Activated T-cell treated with anti-CD3 and anti-CD28 coated beads, Interleukin-2, amount 50 U/mL, for 4 hours (primary cell): Measurements from ENCODE around the gene NFATC2. TPM values are rescaled to one million over a fixed set of nuclear protein-coding genes. Genes with fewer than 3 reads are reported as not detected.

ENCODE experiments used
- ATAC-seq, 2 donors: fragments of 200-7000 bp; cut with Tn5 transposase; one replicate each; pipeline ENCODE4 v1.10.0; 2021
- DNase-seq: peaks from one replicate; pipeline ENCODE4 v3.0.0-alpha.2; 2020
- H3K27me3 Mint-ChIP-seq: one replicate; pipeline ENCODE4 v1.8.0; 2021; ENCODE audit warnings: low read depth, mixed read lengths
- H3K36me3 Mint-ChIP-seq: one replicate; pipeline ENCODE4 v1.8.0; 2022; ENCODE audit warnings: mixed read lengths; ENCODE audit not compliant: insufficient read depth
- H3K4me1 Mint-ChIP-seq: one replicate; pipeline ENCODE4 v1.8.0; 2021; ENCODE audit warnings: low read depth, mixed read lengths
- H3K4me3 Mint-ChIP-seq: one replicate; pipeline ENCODE4 v1.8.0; 2021; ENCODE audit warnings: mild to moderate bottlenecking, moderate library complexity, mixed read lengths
- H3K9me3 Mint-ChIP-seq: one replicate; pipeline ENCODE4 v1.8.0; 2021; ENCODE audit warnings: mixed read lengths
- total RNA-seq, 3 donors: library from RNA; stranded (reverse); gene quantifications; one replicate each; pipeline ENCODE4 v1.2.1, GENCODE V29; 2021

NFATC2 gene
- total RNA-seq, 3 donors from 2014 or later: 48.3 to 51.4 (median 48.9) TPM

DNA sequence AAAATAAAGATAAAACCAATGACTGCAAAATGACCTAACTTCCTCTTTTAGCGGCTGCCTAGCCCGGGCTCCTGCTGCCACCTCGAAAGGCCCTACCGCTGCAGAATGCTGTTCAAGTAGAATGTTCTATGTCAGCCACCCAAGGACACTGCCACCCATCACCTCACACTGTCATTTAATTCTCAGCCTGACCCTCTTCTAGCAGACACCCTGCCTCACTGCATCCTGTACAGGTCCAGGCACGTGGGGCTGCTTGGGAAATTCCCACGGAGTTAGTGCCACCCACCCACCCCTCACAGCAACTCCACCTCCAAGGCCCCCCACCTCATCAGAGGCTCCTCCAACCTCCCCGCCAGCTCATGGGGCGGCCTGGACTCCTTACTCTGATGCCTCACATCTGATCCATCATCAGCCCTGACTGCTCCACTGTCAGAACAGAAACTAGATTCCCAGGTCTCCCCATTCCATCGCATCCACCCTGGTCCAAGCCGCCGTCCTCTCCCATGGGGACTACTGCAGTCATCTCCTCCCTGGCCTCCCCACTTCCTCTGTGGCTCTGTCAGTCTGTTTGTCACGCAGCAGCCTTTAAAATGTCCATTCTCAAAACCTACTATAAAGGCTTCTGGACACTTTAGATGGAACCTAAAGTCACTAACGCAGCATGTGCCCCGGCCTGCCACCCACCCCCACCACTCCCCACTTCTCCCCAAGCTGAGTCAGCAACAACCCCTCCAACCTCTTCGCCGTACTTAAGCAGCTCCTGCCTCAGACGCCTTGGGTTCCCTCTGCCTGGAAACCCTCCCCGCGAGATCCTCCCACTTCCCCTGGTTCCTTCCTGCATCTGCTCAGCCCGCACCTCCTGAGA, 17.0 kb downstream of the NFATC2 start:
- peak; percentile 52 for DNase-seq

DNA sequence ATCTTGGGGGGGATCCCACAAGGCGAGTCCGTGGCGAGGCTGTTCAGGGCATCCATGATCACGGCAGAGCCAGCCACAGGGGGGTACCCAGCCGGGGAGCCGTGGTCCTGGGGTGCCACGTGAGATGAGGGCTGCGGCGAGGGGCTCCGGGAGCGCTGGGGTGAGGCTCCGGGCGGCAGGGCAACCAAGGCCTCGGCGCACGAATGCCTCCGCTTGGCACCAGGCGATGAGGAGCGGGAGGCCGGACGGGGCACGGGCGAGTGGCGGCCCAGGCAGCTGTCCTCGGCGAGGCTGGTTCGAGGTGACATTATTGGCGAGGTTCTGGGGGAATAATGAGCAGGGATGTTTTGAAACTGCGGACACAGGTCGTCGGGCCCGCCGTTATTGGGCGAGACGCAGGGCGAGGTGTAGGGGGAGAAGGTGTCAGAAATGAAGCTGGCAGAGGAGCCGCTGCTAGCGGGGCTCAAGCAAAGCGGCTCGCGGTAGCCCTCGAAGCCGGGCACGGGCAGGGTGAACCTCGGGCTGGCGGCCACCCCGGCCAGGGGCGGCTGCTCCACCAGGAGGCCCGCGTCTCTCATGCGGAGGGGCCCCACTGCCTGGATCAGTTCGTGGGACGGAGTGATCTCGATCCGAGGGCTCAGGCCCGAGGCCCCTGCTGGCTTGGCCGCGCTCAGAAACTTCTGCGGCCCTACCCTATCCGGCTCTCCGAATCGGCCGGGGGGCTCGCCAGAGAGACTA, 19.1 kb downstream of the NFATC2 start:
- peaks cover 64% of the 10 kb centered on the region for H3K4me1 Mint-ChIP-seq
- DNase-seq: no peak
- no peaks in the 10 kb centered on the region for H3K27me3 Mint-ChIP-seq
- no peaks in the 10 kb centered on the region for H3K9me3 Mint-ChIP-seq
- no peak for ATAC-seq
- H3K4me3 Mint-ChIP-seq: no peak overlapping the region
- peaks cover 32% of the 10 kb centered on the region for H3K36me3 Mint-ChIP-seq

More for the DNA sequence above, 17.0 kb downstream of the NFATC2 start:
- Mint-ChIP-seq H3K4me1 (peaks cover 79% of the 10 kb centered on the region), H3K9me3 (no peaks in the 10 kb centered on the region), H3K27me3 (no peaks in the 10 kb centered on the region), H3K4me3 (peak overlapping the region; percentile 77), H3K36me3 (peaks cover 26% of the 10 kb centered on the region)
- ATAC-seq: peak; percentile 42 to 44

DNA sequence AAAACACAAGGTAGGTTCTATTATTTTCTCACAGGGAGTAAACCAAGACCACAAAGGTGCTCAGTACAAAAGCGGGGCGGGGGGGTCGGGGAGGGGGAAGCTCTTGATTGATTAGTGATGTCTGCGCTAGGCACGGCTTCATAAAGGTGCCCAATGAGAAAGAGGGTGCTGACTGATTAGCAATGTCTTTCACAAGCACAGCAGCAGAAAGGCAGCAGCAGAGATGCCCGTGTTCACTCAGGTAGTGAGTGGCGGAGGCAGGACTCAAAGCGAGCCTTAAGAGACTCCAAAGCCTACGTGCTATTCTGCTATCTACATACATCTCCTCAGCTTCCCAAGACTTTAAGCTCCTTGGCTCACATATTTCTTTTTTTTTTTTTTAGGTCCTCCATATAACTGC, 20.3 kb downstream of the NFATC2 start:
- ATAC-seq (no peak), DNase-seq (no peak)
- Mint-ChIP-seq H3K9me3 (no peaks in the 10 kb centered on the region), H3K4me1 (peaks cover 60% of the 10 kb centered on the region), H3K4me3 (no peak overlapping the region), H3K36me3 (peaks cover 36% of the 10 kb centered on the region), H3K27me3 (no peaks in the 10 kb centered on the region)

DNA sequence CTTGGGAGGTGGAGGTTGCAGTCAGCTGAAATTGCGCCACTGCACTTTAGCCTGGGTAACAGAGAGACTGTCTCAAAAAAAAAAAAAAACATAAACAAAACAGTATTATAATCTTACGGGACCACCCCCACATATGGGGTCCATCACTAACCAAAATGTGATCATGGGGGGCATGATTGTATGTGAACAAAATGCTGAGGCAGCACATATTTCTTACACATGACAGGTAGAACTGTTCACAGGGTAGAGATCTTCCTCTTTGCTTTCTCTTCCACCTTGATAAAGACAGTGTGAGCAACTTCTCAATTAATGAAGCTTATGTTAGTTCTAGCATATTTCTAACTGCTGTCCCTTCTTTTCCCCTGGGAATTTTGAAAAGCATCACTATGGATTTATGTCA, 24.7 kb downstream of the NFATC2 start:
- Mint-ChIP-seq H3K9me3 (no peaks in the 10 kb centered on the region), H3K27me3 (no peaks in the 10 kb centered on the region), H3K36me3 (peaks cover 58% of the 10 kb centered on the region), H3K4me1 (peaks cover 65% of the 10 kb centered on the region), H3K4me3 (no peak overlapping the region)
- DNase-seq (no peak), ATAC-seq (no peak)

DNA sequence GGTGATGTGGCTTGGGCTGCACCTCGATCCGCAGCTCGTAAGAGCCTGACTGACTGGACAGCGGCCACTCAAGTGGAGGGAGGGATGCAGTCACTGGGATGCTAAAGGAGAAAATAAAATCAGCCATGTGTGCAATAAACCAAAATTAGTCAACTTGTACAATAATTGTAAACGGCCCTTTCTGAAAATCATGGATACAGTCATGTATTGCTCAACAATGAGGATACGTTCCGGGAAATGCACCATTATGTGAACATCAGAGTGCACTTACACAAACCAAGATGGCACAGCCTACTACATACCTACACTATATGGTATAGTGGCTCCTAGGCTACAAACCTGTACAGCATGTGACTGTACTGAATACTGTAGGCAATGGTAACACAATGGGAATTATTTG, 25.7 kb downstream of the NFATC2 start:
- H3K36me3 Mint-ChIP-seq: peaks cover 59% of the 10 kb centered on the region
- ATAC-seq: no peak
- H3K4me3 Mint-ChIP-seq: no peak overlapping the region
- H3K4me1 Mint-ChIP-seq: peaks cover 67% of the 10 kb centered on the region
- no peaks in the 10 kb centered on the region for H3K27me3 Mint-ChIP-seq
- no peaks in the 10 kb centered on the region for H3K9me3 Mint-ChIP-seq
- DNase-seq: no peak

DNA sequence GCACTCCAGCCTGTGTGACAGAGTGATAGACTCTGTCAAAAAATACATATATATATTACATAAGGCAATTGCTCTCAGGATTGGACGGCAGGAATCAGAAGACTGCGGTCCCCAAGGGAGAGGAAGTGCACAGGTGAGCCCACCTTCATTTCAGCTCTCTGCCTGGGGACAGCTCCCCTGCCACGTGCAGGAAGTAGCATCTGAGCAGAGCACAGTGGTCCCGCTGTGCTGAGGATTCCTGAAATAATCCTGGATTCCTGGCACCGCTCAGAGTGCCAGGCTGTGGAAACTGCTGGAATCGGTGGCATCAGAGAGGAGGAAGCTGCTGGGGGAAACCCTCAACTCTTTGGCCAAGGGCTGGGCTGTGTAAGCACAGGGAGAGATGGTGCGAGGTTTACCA, 27.7 kb downstream of the NFATC2 start:
- H3K36me3 Mint-ChIP-seq: peaks cover 63% of the 10 kb centered on the region
- DNase-seq (no peak), ATAC-seq (no peak)
- H3K9me3 Mint-ChIP-seq: no peaks in the 10 kb centered on the region
- H3K4me1 Mint-ChIP-seq: peaks cover 75% of the 10 kb centered on the region
- H3K27me3 Mint-ChIP-seq: no peaks in the 10 kb centered on the region
- no peak overlapping the region for H3K4me3 Mint-ChIP-seq

DNA sequence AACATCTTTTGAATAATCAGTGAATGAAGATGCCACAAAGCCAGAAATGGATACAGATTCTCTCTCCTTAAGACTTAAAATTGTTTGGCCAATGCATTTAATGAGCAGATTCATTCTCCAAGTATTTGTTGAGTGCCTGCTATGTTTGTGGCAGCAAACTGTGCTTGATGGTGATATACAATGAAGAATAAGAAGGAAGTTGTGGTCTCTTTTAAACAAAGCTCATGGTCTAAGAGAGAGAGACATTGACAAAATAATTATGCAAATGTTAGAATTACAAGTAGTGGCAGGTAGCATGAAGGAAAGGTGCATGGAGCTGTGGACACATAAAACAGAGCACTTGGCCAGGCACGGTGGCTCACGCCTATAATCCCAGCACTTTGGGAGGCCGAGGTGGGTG, 28.3 kb downstream of the NFATC2 start:
- no peaks in the 10 kb centered on the region for H3K9me3 Mint-ChIP-seq
- DNase-seq (no peak), ATAC-seq (no peak)
- H3K27me3 Mint-ChIP-seq: no peaks in the 10 kb centered on the region
- H3K4me1 Mint-ChIP-seq: peaks cover 80% of the 10 kb centered on the region
- H3K36me3 Mint-ChIP-seq: peaks cover 68% of the 10 kb centered on the region
- H3K4me3 Mint-ChIP-seq: no peak overlapping the region

DNA sequence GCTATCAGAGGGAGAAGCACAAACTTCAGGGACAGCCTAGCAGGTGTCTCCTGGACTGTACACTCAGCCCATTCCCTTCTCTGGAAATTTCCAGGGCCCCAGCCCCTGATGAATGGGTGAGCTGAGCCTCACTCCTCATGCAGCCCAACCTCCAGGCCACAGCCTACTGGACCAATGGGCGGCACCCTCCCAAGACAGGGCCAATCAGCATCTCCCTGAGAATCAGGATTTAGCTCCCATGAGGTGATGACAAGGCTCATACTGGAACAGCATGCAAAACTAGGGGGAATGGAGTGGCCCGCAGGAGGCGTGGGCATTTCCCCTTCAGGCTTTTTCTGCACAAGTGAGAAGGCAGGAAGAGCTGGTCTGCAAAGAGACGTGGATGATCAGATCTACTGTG, 29.0 kb downstream of the NFATC2 start:
- Mint-ChIP-seq H3K4me3 (no peak overlapping the region), H3K4me1 (peaks cover 87% of the 10 kb centered on the region), H3K9me3 (no peaks in the 10 kb centered on the region), H3K27me3 (no peaks in the 10 kb centered on the region), H3K36me3 (peaks cover 69% of the 10 kb centered on the region)
- ATAC-seq (no peak), DNase-seq (no peak)

DNA sequence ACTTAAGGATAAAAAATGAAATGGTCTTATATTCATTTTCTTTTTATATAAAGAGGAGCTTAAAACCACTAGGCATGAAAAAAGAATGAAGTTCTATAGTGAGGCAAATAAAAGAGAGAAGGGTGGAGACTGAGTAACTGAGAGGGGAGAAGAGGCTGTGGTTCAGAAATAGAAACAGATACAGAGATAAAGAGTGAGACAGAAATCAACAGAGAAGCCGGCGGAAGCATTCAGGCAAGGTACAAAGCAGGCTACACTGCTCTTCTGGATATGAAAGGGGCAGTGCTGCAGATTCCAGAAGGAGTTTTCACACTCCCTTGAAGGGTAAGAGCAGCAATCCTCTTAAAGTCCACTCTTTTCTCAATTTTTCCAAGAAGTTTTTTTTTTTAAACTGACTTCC, 29.9 kb downstream of the NFATC2 start:
- Mint-ChIP-seq H3K36me3 (peaks cover 64% of the 10 kb centered on the region), H3K9me3 (no peaks in the 10 kb centered on the region), H3K27me3 (no peaks in the 10 kb centered on the region)

DNA sequence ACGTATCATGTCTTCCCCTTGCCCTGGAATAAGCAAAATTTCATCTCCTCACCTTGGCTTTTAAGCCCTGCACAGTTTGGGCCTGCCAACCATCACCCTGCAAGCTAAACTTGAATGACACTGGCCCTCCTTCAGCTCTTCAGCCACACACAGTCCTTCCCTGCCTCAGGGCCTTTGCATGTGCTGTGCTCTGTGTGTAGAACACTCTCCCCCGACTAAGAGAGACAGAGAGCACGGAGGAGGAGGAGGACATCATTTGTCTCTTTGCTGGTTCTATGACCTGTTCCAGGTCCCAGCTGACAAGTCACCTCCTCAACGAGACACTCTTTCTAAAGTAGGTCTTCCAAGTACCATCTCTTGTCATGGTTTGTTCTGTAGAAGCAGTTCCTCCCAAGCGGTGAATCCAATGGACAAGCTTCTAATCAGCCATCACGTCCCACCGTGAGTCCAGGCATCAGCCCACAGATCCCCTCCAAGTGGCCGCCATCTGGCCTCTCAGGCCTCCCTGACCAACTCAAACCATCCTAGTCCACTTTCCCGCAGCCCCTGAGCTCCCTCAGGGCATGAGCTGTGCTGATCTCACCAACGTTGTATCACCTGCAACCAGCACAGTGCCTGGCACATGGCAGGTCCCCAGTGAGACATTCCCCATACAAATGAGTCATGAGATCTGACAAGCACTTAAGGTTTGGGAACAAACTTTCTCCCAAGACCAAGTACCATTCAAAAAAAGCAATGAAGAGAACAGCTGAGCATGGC, 30.5 kb downstream of the NFATC2 start:
- ATAC-seq: peak; percentile 76 to 81

More for the DNA sequence above, 29.9 kb downstream of the NFATC2 start:
- H3K4me1 Mint-ChIP-seq: peaks cover 86% of the 10 kb centered on the region
- DNase-seq (no peak), ATAC-seq (peak; percentile 93 to 94)
- H3K4me3 Mint-ChIP-seq: peak overlapping the region; percentile 14

DNA sequence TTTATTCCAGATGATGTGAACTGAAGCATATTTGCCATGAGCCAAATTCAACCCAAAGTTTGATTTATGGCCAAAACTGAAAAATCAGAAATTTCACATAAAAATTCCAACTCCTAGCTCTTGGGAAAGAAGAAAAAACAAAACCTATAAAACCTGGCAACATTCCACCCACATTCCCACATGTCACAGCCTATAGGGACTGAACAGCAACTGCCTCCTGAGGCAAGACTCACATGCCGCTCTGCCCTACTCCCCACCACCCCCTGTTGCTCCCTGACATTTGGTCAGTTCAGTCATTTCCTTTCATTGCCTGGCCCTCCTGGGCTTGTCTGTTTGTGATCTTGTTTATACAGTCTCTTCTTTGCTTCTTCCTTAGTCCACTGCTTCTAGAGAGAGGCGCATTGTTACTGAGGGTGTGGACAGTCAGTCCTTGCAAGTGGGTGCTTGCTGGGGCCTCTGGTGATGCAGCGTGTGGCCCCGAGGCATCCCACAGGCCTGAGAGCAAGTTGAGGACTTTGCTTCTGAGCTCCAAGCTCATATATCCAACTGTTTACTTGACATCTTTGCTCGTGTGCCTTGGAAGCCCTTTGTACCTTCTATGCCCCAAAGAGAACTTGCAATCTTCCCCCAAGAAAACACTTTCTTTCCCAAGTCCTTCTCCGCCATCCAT, 31.4 kb downstream of the NFATC2 start:
- H3K27me3 Mint-ChIP-seq: no peaks in the 10 kb centered on the region
- no peaks in the 10 kb centered on the region for H3K9me3 Mint-ChIP-seq
- ATAC-seq: no peak
- H3K4me3 Mint-ChIP-seq: no peak overlapping the region
- peaks cover 59% of the 10 kb centered on the region for H3K36me3 Mint-ChIP-seq
- no peak for DNase-seq
- peaks cover 81% of the 10 kb centered on the region for H3K4me1 Mint-ChIP-seq

More for the DNA sequence above, 30.5 kb downstream of the NFATC2 start:
- no peak for DNase-seq
- Mint-ChIP-seq H3K4me3 (peak overlapping the region; percentile 52), H3K9me3 (no peaks in the 10 kb centered on the region), H3K27me3 (no peaks in the 10 kb centered on the region), H3K4me1 (peaks cover 89% of the 10 kb centered on the region), H3K36me3 (peaks cover 66% of the 10 kb centered on the region)

DNA sequence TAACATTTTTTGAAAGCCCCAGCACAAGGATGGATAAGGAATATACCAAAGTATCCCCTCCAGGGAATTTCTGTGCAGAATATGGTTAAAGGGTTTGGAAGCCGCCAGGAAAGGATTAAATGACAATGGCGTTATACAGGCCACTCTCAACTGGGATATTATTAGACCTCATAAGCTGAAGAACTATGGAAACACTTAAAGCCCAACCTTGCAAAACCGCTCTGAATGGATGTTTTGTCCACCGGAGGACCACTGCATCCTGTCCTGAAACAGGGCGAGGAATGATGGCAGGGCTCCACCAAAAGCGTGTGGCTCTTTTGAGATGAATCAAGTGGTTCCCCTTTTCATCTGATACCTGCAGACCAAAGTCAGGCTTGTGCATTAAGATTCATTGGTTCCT, 32.4 kb downstream of the NFATC2 start:
- Mint-ChIP-seq H3K4me3 (no peak overlapping the region), H3K9me3 (no peaks in the 10 kb centered on the region), H3K27me3 (no peaks in the 10 kb centered on the region), H3K36me3 (peaks cover 59% of the 10 kb centered on the region), H3K4me1 (peaks cover 79% of the 10 kb centered on the region)
- DNase-seq (no peak), ATAC-seq (no peak)

DNA sequence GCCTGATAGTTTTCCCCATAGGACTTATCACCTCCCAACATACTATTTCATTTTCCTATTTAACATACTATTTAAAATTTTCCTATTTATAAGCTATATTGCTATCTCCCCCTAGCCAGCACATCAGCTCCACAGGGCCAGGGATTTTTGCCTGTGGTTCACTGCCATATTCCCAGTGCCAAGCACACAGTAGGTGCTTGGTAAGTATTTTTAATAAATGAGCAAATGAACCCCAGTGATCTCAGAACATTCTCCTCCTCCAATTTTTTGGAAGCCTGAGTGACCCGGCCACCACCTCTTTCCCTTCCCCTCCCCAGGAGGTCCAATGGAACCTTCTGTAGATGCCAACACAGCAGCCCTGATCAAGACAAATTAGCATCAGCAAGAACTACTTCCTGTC, 33.3 kb downstream of the NFATC2 start:
- no peaks in the 10 kb centered on the region for H3K27me3 Mint-ChIP-seq
- no peak overlapping the region for H3K4me3 Mint-ChIP-seq
- no peak for DNase-seq
- ATAC-seq: no peak
- peaks cover 57% of the 10 kb centered on the region for H3K36me3 Mint-ChIP-seq
- no peaks in the 10 kb centered on the region for H3K9me3 Mint-ChIP-seq
- H3K4me1 Mint-ChIP-seq: peaks cover 75% of the 10 kb centered on the region

DNA sequence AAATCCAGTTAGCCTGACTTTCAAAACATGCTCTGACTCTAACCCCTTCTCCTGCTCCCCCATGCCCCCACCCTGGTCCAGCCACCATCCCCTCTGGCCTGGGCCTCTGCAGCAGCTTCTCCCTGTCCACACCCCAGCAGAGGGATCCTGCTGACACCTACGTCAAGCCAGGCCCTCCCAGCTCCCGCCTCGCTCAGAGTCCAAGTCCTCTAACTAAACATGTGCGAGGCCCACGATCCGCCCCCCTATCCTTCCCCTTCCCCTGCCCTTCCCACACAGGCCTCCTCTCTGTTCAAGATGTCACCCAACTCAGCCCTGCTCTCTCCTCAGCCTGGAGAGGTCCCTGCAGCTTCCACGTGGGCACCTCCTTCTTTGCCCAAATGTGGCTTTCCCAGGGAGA, 33.7 kb downstream of the NFATC2 start:
- no peaks in the 10 kb centered on the region for H3K27me3 Mint-ChIP-seq
- H3K4me3 Mint-ChIP-seq: no peak overlapping the region
- peaks cover 54% of the 10 kb centered on the region for H3K36me3 Mint-ChIP-seq
- peaks cover 71% of the 10 kb centered on the region for H3K4me1 Mint-ChIP-seq
- ATAC-seq (no peak), DNase-seq (no peak)
- no peaks in the 10 kb centered on the region for H3K9me3 Mint-ChIP-seq
